ENCODE data around the gene PELI1. TPM values are rescaled to one million over a fixed set of nuclear protein-coding genes. Genes with fewer than 3 reads are reported as not detected.
A peak's percentile ranks its signal among the peaks of the same experiment; 100 is the strongest.

The PELI1 gene
- total RNA-seq, 1 experiment from 2014 or later, result 61.0 TPM

DNA sequence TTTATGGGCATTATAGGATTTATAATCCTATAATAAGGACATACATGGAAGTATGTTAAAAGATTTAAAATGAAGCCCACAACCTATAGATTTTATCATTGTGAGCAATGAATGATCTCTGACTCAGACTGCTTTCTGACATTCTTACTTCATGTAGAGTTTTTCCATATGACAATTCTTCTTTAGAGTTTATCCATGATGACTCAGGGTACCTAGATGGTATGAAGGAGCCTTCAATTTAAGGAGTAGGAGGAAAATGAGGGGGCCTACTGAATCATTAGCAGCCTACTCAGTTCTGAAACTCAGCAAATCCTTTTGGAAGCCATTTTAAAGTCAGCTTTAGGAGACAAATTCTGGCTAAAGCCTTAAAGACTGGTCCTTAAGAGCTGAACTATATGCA, 10.4 kb downstream of the PELI1 start:
- DNase-seq, result no peak
- peaks cover 11% of the 10 kb centered on the region for H3K79me1 ChIP-seq (ENCODE audit: insufficient read depth, low read depth, low read length, poor library complexity, severe bottlenecking)
- Mint-ChIP-seq H3K4me1 (peaks cover 65 to 72% of the 10 kb centered on the region in 2 experiments), H3K27ac (peak overlapping the region in 1 of 3 experiments; percentile 65; a peak in 2 of 7 replicates), H3K27me3 (ENCODE audit: low read depth) (no peaks in the 10 kb centered on the region), H3K9me3 (no peaks in the 10 kb centered on the region), H3K36me3 (ENCODE audit: insufficient read depth in 1 of 3, low read depth in 3 of 3) (peaks cover 6 to 10% (median 8%) of the 10 kb centered on the region in 3 experiments; a peak in 6 of 7 replicates), H3K4me3 (no peak overlapping the region)
- no peak overlapping the region for H2BK120ac ChIP-seq (ENCODE audit: low read depth, low read length, poor library complexity, severe bottlenecking)
- TF ChIP-seq, protein P1, sequence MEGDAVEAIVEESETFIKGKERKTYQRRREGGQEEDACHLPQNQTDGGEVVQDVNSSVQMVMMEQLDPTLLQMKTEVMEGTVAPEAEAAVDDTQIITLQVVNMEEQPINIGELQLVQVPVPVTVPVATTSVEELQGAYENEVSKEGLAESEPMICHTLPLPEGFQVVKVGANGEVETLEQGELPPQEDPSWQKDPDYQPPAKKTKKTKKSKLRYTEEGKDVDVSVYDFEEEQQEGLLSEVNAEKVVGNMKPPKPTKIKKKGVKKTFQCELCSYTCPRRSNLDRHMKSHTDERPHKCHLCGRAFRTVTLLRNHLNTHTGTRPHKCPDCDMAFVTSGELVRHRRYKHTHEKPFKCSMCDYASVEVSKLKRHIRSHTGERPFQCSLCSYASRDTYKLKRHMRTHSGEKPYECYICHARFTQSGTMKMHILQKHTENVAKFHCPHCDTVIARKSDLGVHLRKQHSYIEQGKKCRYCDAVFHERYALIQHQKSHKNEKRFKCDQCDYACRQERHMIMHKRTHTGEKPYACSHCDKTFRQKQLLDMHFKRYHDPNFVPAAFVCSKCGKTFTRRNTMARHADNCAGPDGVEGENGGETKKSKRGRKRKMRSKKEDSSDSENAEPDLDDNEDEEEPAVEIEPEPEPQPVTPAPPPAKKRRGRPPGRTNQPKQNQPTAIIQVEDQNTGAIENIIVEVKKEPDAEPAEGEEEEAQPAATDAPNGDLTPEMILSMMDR (conservative IDR thresholded peaks at IDR 0.05), result no peak
- H3K27me3 ChIP-seq (ENCODE audit: insufficient read depth, low read length), result no peaks in the 10 kb centered on the region
- no peak overlapping the region for H3K4me2 ChIP-seq (ENCODE audit: insufficient read depth, insufficient read length, low read length)
- no peak overlapping the region for H2BK5ac ChIP-seq (ENCODE audit: insufficient read length, low read length)
- H2AFZ ChIP-seq (ENCODE audit: low read length), result no peak overlapping the region
- H3K9ac ChIP-seq (ENCODE audit: extremely low read depth, insufficient read length, low read length), result no peak overlapping the region
- H3K23me2 ChIP-seq (ENCODE audit: insufficient read length, low read depth, low read length, poor library complexity, severe bottlenecking), result no peaks in the 10 kb centered on the region
- H3K56ac ChIP-seq (ENCODE audit: insufficient read length, low read depth, low read length), result no peak overlapping the region
- no peak overlapping the region for H3K4ac ChIP-seq (ENCODE audit: low read depth, low read length)
- no peak overlapping the region for H4K5ac ChIP-seq (ENCODE audit: insufficient read length, low read depth, low read length)
- no peak overlapping the region for H2BK15ac ChIP-seq (ENCODE audit: low read depth, low read length)
- no peak overlapping the region for H3K23ac ChIP-seq (ENCODE audit: insufficient read length, low read depth, low read length)
- H3K9me3 ChIP-seq (ENCODE audit: control insufficient read depth, low read depth, low read length), result no peaks in the 10 kb centered on the region
- H2BK12ac ChIP-seq (ENCODE audit: insufficient read length, low read depth, low read length), result no peak overlapping the region
- no peaks in the 10 kb centered on the region for H4K20me1 ChIP-seq (ENCODE audit: control insufficient read depth, insufficient read depth, insufficient read length)
- H3K4me1 ChIP-seq (ENCODE audit: insufficient read depth, low read length), result no peaks in the 10 kb centered on the region; the same call in 1 of the 2 replicates
- no peak overlapping the region for H3K27ac ChIP-seq (ENCODE audit: insufficient read length, low read depth, low read length)
- no peak overlapping the region for H3K18ac ChIP-seq (ENCODE audit: insufficient read length, low read depth, low read length)
- H2AK5ac ChIP-seq (ENCODE audit: insufficient read length, low read length), result no peak overlapping the region
- no peak overlapping the region for H4K8ac ChIP-seq (replicated peaks; ENCODE audit: insufficient read length, low read depth, low read length)
- no peak overlapping the region for H2BK20ac ChIP-seq (ENCODE audit: low read depth, low read length, poor library complexity, severe bottlenecking)
- no peak overlapping the region for H3T11ph ChIP-seq (ENCODE audit: low read length)
- peaks cover 19% of the 10 kb centered on the region; the same call in 1 of the 2 replicates for H3K79me2 ChIP-seq (ENCODE audit: insufficient read depth, low read length)
- H3K14ac ChIP-seq (ENCODE audit: insufficient read depth, low read length), result no peak overlapping the region
- no peak overlapping the region for H4K91ac ChIP-seq (ENCODE audit: insufficient read length, low read depth, low read length)

All from H9 (cell line).